Kidney (tissue), 14 donors: ENCODE measurements around the gene AGBL1. TPM values are rescaled to one million over a fixed set of nuclear protein-coding genes. Genes with fewer than 3 reads are reported as not detected.

Experiments used
- DNase-seq, 5 donors: peaks; one replicate each; pipeline ENCODE4 v3.0.0-alpha.2; 2013 to 2020
- FAIRE-seq: peaks from 2 replicates; lab custom pipeline; 2012; peaks lifted over from hg19 to GRCh38; lab: Jason Lieb, UNC
- H3K27ac ChIP-seq, 2 donors: one replicate each; pipeline ENCODE4 v1.7.0; 2013; ENCODE audit warnings: low read depth in 2 of 2, low read length in 2 of 2, inconsistent platforms in 1 of 2
- H3K27me3 ChIP-seq: one replicate; pipeline ENCODE4 v1.7.1; 2013; ENCODE audit warnings: low read length, inconsistent platforms; ENCODE audit not compliant: control insufficient read depth, insufficient read depth
- H3K36me3 ChIP-seq, 3 donors: one replicate each; pipeline versions ENCODE4 v1.7.0 to v1.7.1; 2013; ENCODE audit warnings: low read length in 3 of 3, control low read depth in 1 of 3, inconsistent platforms in 1 of 3; ENCODE audit not compliant: insufficient read depth in 3 of 3, control insufficient read depth in 2 of 3
- H3K4me1 ChIP-seq, 3 donors: one replicate each; pipeline versions ENCODE4 v1.7.0 to v1.7.1; 2013; ENCODE audit warnings: low read length in 3 of 3, inconsistent platforms in 1 of 3, low read depth in 1 of 3; ENCODE audit not compliant: control insufficient read depth in 2 of 3, insufficient read depth in 2 of 3
- H3K4me3 ChIP-seq, 3 donors: one replicate each; pipeline versions ENCODE4 v1.7.0 to v1.8.1; 2013; ENCODE audit warnings: low read length in 3 of 3, control low read depth in 1 of 3, inconsistent platforms in 1 of 3
- H3K9ac ChIP-seq, 3 donors: one replicate each; pipeline versions ENCODE4 v1.7.0 to v1.7.1; 2013; ENCODE audit warnings: low read length in 3 of 3, control low read depth in 1 of 3, inconsistent platforms in 1 of 3
- H3K9me3 ChIP-seq, 3 donors: one replicate each; pipeline versions ENCODE4 v1.7.0 to v1.7.1; 2013; ENCODE audit warnings: low read length in 3 of 3, control low read depth in 1 of 3, inconsistent platforms in 1 of 3; ENCODE audit not compliant: control insufficient read depth in 2 of 3, insufficient read depth in 1 of 3
- intact Hi-C: fragments of 100-400 bp; cut with DNase I; formaldehyde crosslinking; loops from one replicate; pipeline ENCODE4 v1.11.1; 2022
- polyA plus RNA-seq: library from polyadenylated mRNA; stranded (reverse); fragments of 350-450 nt; fragmentation: Illumina TruSeq; extraction: RNeasy Lipid Tissue Mini Kit (QIAGEN cat#74804); gene quantifications from one replicate; pipeline ENCODE4 v1.2.3, GENCODE V29; 2014; ENCODE audit warnings: low read depth, low replicate concordance; ENCODE audit not compliant: insufficient read depth
- total RNA-seq: library from RNA; stranded (reverse); fragmentation: NEBNext Ultra II Directional; extraction: Animal tissue kit (Norgen Biotek cat#: 25700); gene quantifications from one replicate; pipeline ENCODE4 v1.2.1, GENCODE V29; 2021
- TF ChIP-seq, protein P1 (sequence below): IDR thresholded peaks from 3 replicates; pipeline ENCODE4 v1.5.1; 2012; ENCODE audit warnings: mild to moderate bottlenecking, moderate library complexity, borderline replicate concordance; ENCODE audit not compliant: insufficient read depth; ENCODE audit errors: extremely low read depth
- donor health status: control.
- donor health status: control.
- donor health status: control.
- donor health status: control.
- donor health status: control.
- donor health status: DM: yes; HTN: yes; CAD: no.
- donor health status: Normal renal cell carcinoma (clear cell type).

Gene AGBL1
- total and polyA plus RNA-seq, 2 donors from 2014 or later = not detected

DNA sequence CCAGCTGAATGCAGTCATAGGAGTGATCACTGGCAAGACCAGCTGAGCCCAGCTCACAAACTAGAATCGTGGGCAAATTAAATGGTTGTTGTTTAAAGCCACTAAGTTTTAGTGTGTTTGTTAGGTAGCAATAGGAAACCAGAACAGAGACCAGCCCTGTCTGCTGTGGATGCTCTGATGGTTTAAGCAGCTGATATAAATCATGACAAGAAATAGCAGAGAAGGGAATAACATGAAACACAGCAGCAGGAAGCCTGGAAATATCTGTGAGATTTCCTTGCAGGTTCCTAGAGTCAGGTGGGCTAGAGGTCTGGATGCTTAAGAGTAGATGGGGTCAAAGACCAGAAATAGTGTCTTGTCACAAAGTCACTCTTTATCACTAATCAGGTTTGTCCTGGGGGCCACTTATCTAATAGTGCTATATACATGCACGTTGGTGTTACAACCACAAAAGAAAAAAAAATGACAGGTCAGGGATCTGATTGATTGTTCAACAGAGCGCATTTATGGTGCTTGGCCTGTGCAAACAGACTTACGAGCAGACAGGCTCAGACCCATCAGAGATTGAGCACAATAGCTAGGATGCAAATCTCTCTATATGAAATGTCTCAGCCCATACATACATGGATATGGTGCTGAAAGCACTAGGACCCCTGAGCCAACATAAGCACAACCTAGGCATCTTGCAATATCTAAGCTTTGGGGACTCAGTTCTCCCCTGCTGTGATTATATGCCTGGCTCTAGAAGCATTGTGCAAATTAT lies 967.7 kb downstream of the AGBL1 start:
- H3K27ac ChIP-seq = no peak overlapping the region
- H3K9ac ChIP-seq = no peak overlapping the region
- H3K9me3 ChIP-seq = no peaks in the 10 kb centered on the region
- TF ChIP-seq, protein P1, sequence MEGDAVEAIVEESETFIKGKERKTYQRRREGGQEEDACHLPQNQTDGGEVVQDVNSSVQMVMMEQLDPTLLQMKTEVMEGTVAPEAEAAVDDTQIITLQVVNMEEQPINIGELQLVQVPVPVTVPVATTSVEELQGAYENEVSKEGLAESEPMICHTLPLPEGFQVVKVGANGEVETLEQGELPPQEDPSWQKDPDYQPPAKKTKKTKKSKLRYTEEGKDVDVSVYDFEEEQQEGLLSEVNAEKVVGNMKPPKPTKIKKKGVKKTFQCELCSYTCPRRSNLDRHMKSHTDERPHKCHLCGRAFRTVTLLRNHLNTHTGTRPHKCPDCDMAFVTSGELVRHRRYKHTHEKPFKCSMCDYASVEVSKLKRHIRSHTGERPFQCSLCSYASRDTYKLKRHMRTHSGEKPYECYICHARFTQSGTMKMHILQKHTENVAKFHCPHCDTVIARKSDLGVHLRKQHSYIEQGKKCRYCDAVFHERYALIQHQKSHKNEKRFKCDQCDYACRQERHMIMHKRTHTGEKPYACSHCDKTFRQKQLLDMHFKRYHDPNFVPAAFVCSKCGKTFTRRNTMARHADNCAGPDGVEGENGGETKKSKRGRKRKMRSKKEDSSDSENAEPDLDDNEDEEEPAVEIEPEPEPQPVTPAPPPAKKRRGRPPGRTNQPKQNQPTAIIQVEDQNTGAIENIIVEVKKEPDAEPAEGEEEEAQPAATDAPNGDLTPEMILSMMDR = no peak
- FAIRE-seq (no peak), DNase-seq (no peak)
- no peak overlapping the region for H3K4me3 ChIP-seq
- intact Hi-C loops = no loop called here
- no peaks in the 10 kb centered on the region for H3K36me3 ChIP-seq
- no peaks in the 10 kb centered on the region for H3K27me3 ChIP-seq
- no peaks in the 10 kb centered on the region for H3K4me1 ChIP-seq
